Skeletal muscle tissue (tissue), 4 donors: ENCODE data around the gene TMED7. TPM values are rescaled to one million over a fixed set of nuclear protein-coding genes. Genes with fewer than 3 reads are reported as not detected.
A peak's percentile ranks its signal among the peaks of the same experiment; 100 is the strongest.

Experiments
- H3K27ac ChIP-seq: one replicate; pipeline ENCODE4 v1.7.0; 2013; ENCODE audit warnings: mild to moderate bottlenecking, low read depth, low read length, inconsistent platforms
- H3K27me3 ChIP-seq, 3 donors: one replicate each; pipeline ENCODE4 v1.7.0; 2013; ENCODE audit warnings: low read length in 3 of 3; ENCODE audit not compliant: control insufficient read depth in 3 of 3, insufficient read depth in 3 of 3
- H3K36me3 ChIP-seq, 3 donors: one replicate each; pipeline ENCODE4 v1.7.0; 2013; ENCODE audit warnings: low read length in 3 of 3; ENCODE audit not compliant: control insufficient read depth in 3 of 3, insufficient read depth in 3 of 3
- H3K4me1 ChIP-seq, 3 donors: one replicate each; pipeline ENCODE4 v1.7.0; 2013; ENCODE audit warnings: low read length in 3 of 3, mild to moderate bottlenecking in 3 of 3; ENCODE audit not compliant: control insufficient read depth in 3 of 3, insufficient read depth in 3 of 3
- H3K4me3 ChIP-seq, 3 donors: one replicate each; pipeline ENCODE4 v1.7.0; 2013; ENCODE audit warnings: low read length in 3 of 3
- H3K9ac ChIP-seq, 3 donors: one replicate each; pipeline ENCODE4 v1.7.0; 2013; ENCODE audit warnings: low read length in 3 of 3, mild to moderate bottlenecking in 3 of 3, moderate library complexity in 2 of 3, low read depth in 1 of 3
- H3K9me3 ChIP-seq, 3 donors: one replicate each; pipeline ENCODE4 v1.7.0; 2013; ENCODE audit warnings: low read length in 3 of 3; ENCODE audit not compliant: control insufficient read depth in 3 of 3
- total RNA-seq: library from RNA; depleted of rRNA; stranded (reverse); fragments of >200 nt; gene quantifications from one replicate; pipeline ENCODE4 v1.2.3, GENCODE V29; 2014
- donor health status: Osteomylitis.

Gene TMED7
- total RNA-seq, 1 donor from 2014 or later = 50.1 TPM

- Histone ChIP-seq H3K9ac (no peak overlapping the region), H3K27me3 (no peaks in the 10 kb centered on the region), H3K27ac (no peak overlapping the region)
Measured at GRCh38 chr5:115607935-115608334, 17.9 kb downstream of the TMED7 start.

DNA sequence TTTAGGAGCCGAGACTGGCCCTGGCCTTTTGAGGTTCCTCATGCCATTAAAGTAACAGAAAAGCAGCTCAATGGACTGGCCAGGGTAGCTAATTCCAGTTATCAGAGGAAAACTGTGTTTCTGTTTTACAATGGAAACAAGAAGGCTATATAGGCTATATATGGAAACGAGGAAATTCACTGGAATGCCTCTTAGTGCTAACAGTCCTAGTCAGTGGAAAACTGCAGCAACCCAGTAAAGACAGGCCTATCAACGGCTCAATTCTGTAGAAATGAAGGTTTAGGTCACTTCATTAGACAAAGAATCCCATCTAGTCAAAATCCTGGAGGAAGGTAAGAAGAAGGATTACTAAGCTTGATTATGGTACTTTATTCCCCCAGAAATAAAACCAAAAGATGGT, 20.4 kb downstream of the TMED7 start:
- H3K9me3 ChIP-seq = no peaks in the 10 kb centered on the region
- H3K4me1 ChIP-seq = peaks cover 9 to 15% (median 10%) of the 10 kb centered on the region in 3 donors
- no peak overlapping the region for H3K27ac ChIP-seq
- no peak overlapping the region for H3K4me3 ChIP-seq
- no peaks in the 10 kb centered on the region for H3K27me3 ChIP-seq
- H3K9ac ChIP-seq = no peak overlapping the region
- no peaks in the 10 kb centered on the region for H3K36me3 ChIP-seq

More at GRCh38 chr5:115607935-115608334, 17.9 kb downstream of the TMED7 start:
- H3K36me3 ChIP-seq = peaks cover 0 to 2% (median 0%) of the 10 kb centered on the region in 3 donors
- peaks cover 2 to 4% (median 3%) of the 10 kb centered on the region in 3 donors for H3K4me1 ChIP-seq
- H3K9me3 ChIP-seq = no peaks in the 10 kb centered on the region
- H3K4me3 ChIP-seq = no peak overlapping the region

DNA sequence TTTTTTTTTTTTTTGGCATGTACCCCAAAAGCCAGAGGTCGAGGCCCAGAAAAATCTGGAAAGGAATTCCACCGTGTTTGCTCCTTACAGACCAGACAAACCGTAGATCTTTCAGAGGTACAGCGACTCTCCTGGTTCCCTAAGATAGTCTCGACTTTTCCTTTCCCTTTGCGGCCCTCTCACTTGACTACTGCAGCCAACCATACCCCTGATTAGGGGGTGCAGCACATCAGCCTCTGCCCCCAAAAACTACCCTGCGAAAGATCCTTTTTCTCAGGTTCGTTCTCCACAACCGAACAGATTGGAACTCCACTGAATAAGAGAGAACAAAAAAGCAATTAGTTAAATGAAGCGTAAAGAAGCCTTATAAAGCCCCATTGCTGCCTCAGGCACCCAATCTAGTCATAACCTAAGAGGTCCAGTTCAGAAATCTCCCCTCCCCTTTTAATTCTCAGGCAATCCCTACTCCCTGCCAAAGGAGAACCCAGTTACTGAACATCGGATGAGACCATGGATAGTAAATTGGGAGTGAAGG, 23.2 kb downstream of the TMED7 start:
- peaks cover 15 to 31% (median 22%) of the 10 kb centered on the region in 3 donors for H3K4me1 ChIP-seq
- no peaks in the 10 kb centered on the region for H3K27me3 ChIP-seq
- peak overlapping the region; percentile 87 to 93 (median 91) for H3K9ac ChIP-seq
- H3K9me3 ChIP-seq = no peaks in the 10 kb centered on the region
- H3K4me3 ChIP-seq = peak overlapping the region; percentile 74 to 85 (median 78)
- no peaks in the 10 kb centered on the region for H3K36me3 ChIP-seq
- H3K27ac ChIP-seq = peak overlapping the region; percentile 87

DNA sequence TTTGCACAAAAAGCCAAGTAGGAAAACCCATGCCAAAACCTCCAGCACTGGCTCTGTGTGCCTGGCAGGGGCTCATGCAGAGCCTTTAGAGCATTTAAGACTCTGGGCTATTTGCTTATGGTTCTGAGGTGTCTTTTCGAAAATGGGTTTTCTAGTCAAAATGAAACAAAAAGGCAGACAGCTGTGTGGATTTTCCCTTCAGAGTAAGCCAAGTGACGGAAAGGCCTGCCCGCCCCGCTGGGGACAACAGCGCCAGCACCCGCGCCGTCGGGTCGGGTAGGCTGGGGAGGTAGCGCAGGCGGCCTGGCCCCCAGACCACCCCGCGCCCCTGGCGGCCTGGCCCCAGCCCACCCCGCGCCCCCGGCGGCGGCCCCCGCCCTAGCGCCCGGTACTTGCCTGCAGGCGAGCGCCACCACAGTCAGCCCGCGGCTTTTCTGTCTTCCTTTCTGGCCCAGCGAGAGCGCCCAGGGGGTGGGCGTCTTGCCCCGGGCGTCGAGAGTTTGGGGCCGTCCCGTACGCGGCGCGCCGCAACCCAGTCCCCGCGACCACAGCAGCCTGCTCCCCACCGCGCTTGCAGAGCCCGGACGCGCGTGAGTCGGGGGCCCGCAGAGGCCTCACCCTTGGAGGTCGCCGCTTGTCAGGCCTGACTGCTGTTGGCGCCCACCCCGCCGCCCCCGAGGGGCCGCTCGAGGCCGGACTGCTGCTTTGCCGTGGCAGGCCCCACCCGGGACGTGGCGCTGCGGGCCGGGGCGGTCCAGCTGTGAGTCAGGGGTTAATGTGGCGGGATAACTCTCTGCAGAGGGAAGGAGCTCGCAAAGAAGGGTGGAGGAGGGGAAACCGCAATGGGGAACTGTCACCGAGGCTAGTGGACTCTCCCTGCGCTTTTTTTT, 23.9 kb downstream of the TMED7 start, which contains the start of gene TICAM2:
Gene TICAM2 (minus strand): TSS at position 779 of the 890 bp plus-strand sequence. CDS start 21,223 bp downstream, outside the sequence.
- Histone ChIP-seq H3K4me1 (peaks cover 15 to 31% (median 22%) of the 10 kb centered on the region in 3 donors), H3K9me3 (no peaks in the 10 kb centered on the region)

GRCh38 chr5:115600766-115601165, 25.1 kb downstream of the TMED7 start:
- Histone ChIP-seq H3K36me3 (no peaks in the 10 kb centered on the region), H3K4me1 (peaks cover 15 to 34% (median 22%) of the 10 kb centered on the region in 3 donors), H3K4me3 (peak overlapping the region in 2 of 3 donors; percentile 85 to 91), H3K9me3 (no peaks in the 10 kb centered on the region), H3K27ac (peak overlapping the region; percentile 52), H3K9ac (peak overlapping the region; percentile 48 to 95 (median 91)), H3K27me3 (no peaks in the 10 kb centered on the region)

More for the DNA sequence above, 23.9 kb downstream of the TMED7 start, which contains the start of gene TICAM2:
- peak within 1 kb of the TSS; percentile 91 to 95 (median 93) for H3K9ac ChIP-seq
- no peaks in the 10 kb centered on the region for H3K27me3 ChIP-seq
- H3K36me3 ChIP-seq = no peaks in the 10 kb centered on the region
- peak within 1 kb of the TSS; percentile 78 to 91 (median 85) for H3K4me3 ChIP-seq
- H3K27ac ChIP-seq = peak within 1 kb of the TSS; percentile 87

GRCh38 chr5:115599924-115600323, 25.9 kb downstream of the TMED7 start:
- no peaks in the 10 kb centered on the region for H3K36me3 ChIP-seq
- peak overlapping the region; percentile 52 for H3K27ac ChIP-seq
- H3K4me1 ChIP-seq = peaks cover 15 to 41% (median 26%) of the 10 kb centered on the region in 3 donors
- peak overlapping the region in 2 of 3 donors; percentile 9 to 85 for H3K4me3 ChIP-seq
- peak overlapping the region in 1 of 3 donors; percentile 91 for H3K9ac ChIP-seq
- no peaks in the 10 kb centered on the region for H3K27me3 ChIP-seq
- H3K9me3 ChIP-seq = no peaks in the 10 kb centered on the region

- Histone ChIP-seq H3K9ac (peak overlapping the region in 1 of 3 donors; percentile 8), H3K27me3 (no peaks in the 10 kb centered on the region), H3K27ac (peak overlapping the region; percentile 52), H3K9me3 (no peaks in the 10 kb centered on the region), H3K36me3 (no peaks in the 10 kb centered on the region), H3K4me1 (peaks cover 15 to 45% (median 30%) of the 10 kb centered on the region in 3 donors), H3K4me3 (peak overlapping the region in 1 of 3 donors; percentile 34)
Measured at GRCh38 chr5:115599502-115599901, 26.3 kb downstream of the TMED7 start.

DNA sequence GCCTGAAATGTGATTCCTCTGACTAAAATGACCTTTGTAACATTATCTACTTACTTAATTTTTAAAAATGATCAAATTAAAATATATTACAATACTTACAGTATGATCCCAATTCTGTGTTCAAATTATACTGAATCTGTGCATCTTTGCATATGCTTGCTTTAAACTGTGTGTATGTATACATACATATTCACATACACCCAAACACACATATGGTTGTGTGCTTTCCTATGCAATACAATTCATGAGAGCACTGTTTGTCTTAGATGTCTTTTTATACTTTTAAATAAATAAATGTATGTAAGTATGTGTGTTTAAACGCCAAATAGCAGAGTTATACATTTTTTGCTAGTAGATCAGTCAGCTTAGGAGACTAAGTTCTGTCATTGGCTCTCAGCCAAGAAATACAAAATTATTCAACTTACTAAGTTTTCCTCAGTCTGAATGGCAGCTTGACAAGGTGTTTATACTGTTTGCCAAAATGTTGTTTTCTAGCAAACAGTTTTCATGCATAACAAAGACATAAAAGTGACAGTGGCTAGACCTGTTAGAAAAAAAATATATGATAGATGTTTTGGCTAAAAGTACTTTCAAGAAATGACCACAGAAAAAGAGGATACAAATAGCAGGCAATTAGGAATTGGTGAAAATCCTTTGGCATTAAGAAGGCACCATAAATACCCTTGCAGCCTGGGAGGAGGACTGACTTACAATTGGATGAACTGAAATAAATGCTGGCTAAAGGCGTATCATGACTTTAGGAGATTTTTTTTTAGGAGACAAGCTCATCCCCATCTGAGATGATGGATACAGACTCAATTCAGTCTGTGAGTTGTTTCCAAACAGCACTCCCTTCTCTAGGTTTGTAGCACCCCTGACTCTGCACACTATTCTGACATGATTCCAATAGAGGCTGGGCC, 31.4 kb downstream of the TMED7 start:
- Histone ChIP-seq H3K4me1 (peaks cover 5 to 25% (median 18%) of the 10 kb centered on the region in 3 donors), H3K27me3 (no peaks in the 10 kb centered on the region), H3K9ac (no peak overlapping the region), H3K4me3 (no peak overlapping the region), H3K9me3 (no peaks in the 10 kb centered on the region), H3K36me3 (no peaks in the 10 kb centered on the region), H3K27ac (no peak overlapping the region)

- no peaks in the 10 kb centered on the region for H3K36me3 ChIP-seq
- no peaks in the 10 kb centered on the region for H3K9me3 ChIP-seq
- peaks cover 13 to 34% (median 16%) of the 10 kb centered on the region in 3 donors for H3K4me1 ChIP-seq
- H3K27ac ChIP-seq = peak overlapping the region; percentile 6
- no peak overlapping the region for H3K4me3 ChIP-seq
- H3K9ac ChIP-seq = peak overlapping the region in 1 of 3 donors; percentile 45
- H3K27me3 ChIP-seq = no peaks in the 10 kb centered on the region
Measured at GRCh38 chr5:115589043-115589442, 36.8 kb downstream of the TMED7 start.
